SK-N-SH treated with all-trans-retinoic acid at 6 μM for 48 hours (cell line): ENCODE data around the gene CAMKMT.

Experiments
- ATAC-seq: fragments of 200-7000 bp; cut with Tn5 transposase; 3 replicates; pipeline ENCODE4 v1.9.1; 2020; ENCODE audit warnings: mild to moderate bottlenecking, moderate library complexity
- ARNTL ChIP-seq: fragments of 450-650 bp; formaldehyde crosslinking; IDR thresholded peaks from 2 replicates; pipeline ENCODE4 v1.5.0; 2020; ENCODE audit warnings: low read depth, mild to moderate bottlenecking, moderate library complexity, borderline replicate concordance
- BACH2 ChIP-seq: fragments of 250-450 bp; sonication (Bioruptor Pico); IDR thresholded peaks from 2 replicates; pipeline ENCODE4 v1.9.0; 2021; ENCODE audit warnings: mild to moderate bottlenecking, borderline replicate concordance
- ESRRG ChIP-seq: fragments of 250-450 bp; sonication (Bioruptor Pico); IDR thresholded peaks from 2 replicates; pipeline ENCODE4 v1.6.1; 2021; ENCODE audit warnings: mild to moderate bottlenecking
- ISL1 ChIP-seq: fragments of 250-450 bp; sonication (Bioruptor Pico); IDR thresholded peaks from 2 replicates; pipeline ENCODE4 v2.1.2; 2022; ENCODE audit warnings: mild to moderate bottlenecking, moderate library complexity
- PPARA ChIP-seq: fragments of 250-450 bp; sonication (Bioruptor Pico); IDR thresholded peaks from 2 replicates; pipeline ENCODE4 v1.5.0; 2020; ENCODE audit warnings: mild to moderate bottlenecking, borderline replicate concordance
- TCF4 ChIP-seq: fragments of 250-450 bp; sonication (Bioruptor Pico); IDR thresholded peaks from 2 replicates; pipeline ENCODE4 v1.8.0; 2021; ENCODE audit warnings: mild to moderate bottlenecking, moderate library complexity, borderline replicate concordance
- TOX ChIP-seq: fragments of 250-450 bp; sonication (Bioruptor Pico); IDR thresholded peaks from 2 replicates; pipeline ENCODE4 v1.8.0; 2021; ENCODE audit warnings: mild to moderate bottlenecking, moderate library complexity, borderline replicate concordance
- ZC3H10 ChIP-seq: fragments of 250-450 bp; sonication (Bioruptor Pico); IDR thresholded peaks from 2 replicates; pipeline ENCODE4 v1.5.1; 2021; ENCODE audit warnings: mild to moderate bottlenecking, moderate library complexity
- ZFP3 ChIP-seq: fragments of 250-450 bp; sonication (Bioruptor Pico); IDR thresholded peaks from 2 replicates; pipeline ENCODE4 v1.5.0; 2020; ENCODE audit warnings: mild to moderate bottlenecking, moderate library complexity
- ZFP30 ChIP-seq: fragments of 450-650 bp; formaldehyde crosslinking; IDR thresholded peaks from 2 replicates; pipeline ENCODE4 v1.5.0; 2022; ENCODE audit warnings: mild to moderate bottlenecking, moderate library complexity
- ZNF565 ChIP-seq: fragments of 450-650 bp; formaldehyde crosslinking; conservative IDR thresholded peaks from 2 replicates; pipeline ENCODE4 v1.5.0; 2020; ENCODE audit warnings: low read depth, mild to moderate bottlenecking, moderate library complexity
- ZNF70 ChIP-seq: fragments of 450-650 bp; formaldehyde crosslinking; IDR thresholded peaks from 2 replicates; pipeline ENCODE4 v1.5.0; 2020; ENCODE audit warnings: mild to moderate bottlenecking, moderate library complexity
- ZNF8 ChIP-seq: fragments of 450-650 bp; formaldehyde crosslinking; IDR thresholded peaks from 2 replicates; pipeline ENCODE4 v1.5.0; 2020; ENCODE audit warnings: mild to moderate bottlenecking, moderate library complexity
- TF ChIP-seq, protein P1 (sequence below): fragments of 250-450 bp; sonication (Bioruptor Pico); IDR thresholded peaks from 2 replicates; pipeline ENCODE4 v1.5.1; 2021; ENCODE audit warnings: mild to moderate bottlenecking, moderate library complexity
- TF ChIP-seq, protein P2 (sequence below): fragments of 250-450 bp; sonication (Bioruptor Pico); IDR thresholded peaks from 2 replicates; pipeline ENCODE4 v1.8.0; 2021; ENCODE audit warnings: low read depth, mild to moderate bottlenecking, moderate library complexity, borderline replicate concordance
- TF ChIP-seq, protein P3 (sequence below): fragments of 250-450 bp; sonication (Bioruptor Pico); IDR thresholded peaks from 2 replicates; pipeline ENCODE4 v1.8.0; 2020; ENCODE audit warnings: mild to moderate bottlenecking, moderate library complexity, borderline replicate concordance
- TF ChIP-seq, protein P4 (sequence below): fragments of 250-450 bp; sonication (Bioruptor Pico); IDR thresholded peaks from 2 replicates; pipeline ENCODE4 v1.5.1; 2020; ENCODE audit warnings: low read depth, mild to moderate bottlenecking, moderate library complexity
- TF ChIP-seq, protein P5 (sequence below): fragments of 250-450 bp; sonication (Bioruptor Pico); IDR thresholded peaks from 2 replicates; pipeline ENCODE4 v1.5.0; 2020; ENCODE audit warnings: mild to moderate bottlenecking, moderate library complexity

CAMKMT gene

DNA sequence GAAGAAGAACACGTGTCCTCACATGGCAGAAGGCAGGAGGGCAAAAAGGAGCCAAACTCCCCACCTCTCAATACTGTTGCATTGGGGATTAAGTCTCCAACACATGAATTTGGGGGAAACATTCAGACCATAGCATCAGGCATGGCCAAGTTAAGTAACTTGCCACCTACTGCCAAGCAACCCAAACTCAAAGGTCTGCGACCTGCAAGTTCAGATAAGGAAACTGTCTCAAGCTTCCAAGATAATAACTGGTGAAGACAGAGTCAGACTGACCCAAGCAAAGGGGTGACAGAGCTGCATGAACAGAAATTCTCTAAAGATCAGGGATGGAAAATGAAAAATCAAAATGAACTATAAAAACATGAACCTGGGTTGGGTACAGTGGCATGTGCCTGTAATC, 391.0 kb downstream of the CAMKMT start:
- no peak for ATAC-seq
- TF ChIP-seq, protein P1, sequence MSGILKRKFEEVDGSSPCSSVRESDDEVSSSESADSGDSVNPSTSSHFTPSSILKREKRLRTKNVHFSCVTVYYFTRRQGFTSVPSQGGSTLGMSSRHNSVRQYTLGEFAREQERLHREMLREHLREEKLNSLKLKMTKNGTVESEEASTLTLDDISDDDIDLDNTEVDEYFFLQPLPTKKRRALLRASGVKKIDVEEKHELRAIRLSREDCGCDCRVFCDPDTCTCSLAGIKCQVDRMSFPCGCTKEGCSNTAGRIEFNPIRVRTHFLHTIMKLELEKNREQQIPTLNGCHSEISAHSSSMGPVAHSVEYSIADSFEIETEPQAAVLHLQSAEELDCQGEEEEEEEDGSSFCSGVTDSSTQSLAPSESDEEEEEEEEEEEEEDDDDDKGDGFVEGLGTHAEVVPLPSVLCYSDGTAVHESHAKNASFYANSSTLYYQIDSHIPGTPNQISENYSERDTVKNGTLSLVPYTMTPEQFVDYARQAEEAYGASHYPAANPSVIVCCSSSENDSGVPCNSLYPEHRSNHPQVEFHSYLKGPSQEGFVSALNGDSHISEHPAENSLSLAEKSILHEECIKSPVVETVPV: no peak
- no peak for TF ChIP-seq ZFP30 (CRISPR knock-in tag)
- TF ChIP-seq ZC3H10: no peak
- TF ChIP-seq PPARA (CRISPR knock-in tag): no peak
- no peak for TF ChIP-seq ZFP3
- TF ChIP-seq BACH2 (CRISPR knock-in tag): no peak
- TF ChIP-seq, protein P2, sequence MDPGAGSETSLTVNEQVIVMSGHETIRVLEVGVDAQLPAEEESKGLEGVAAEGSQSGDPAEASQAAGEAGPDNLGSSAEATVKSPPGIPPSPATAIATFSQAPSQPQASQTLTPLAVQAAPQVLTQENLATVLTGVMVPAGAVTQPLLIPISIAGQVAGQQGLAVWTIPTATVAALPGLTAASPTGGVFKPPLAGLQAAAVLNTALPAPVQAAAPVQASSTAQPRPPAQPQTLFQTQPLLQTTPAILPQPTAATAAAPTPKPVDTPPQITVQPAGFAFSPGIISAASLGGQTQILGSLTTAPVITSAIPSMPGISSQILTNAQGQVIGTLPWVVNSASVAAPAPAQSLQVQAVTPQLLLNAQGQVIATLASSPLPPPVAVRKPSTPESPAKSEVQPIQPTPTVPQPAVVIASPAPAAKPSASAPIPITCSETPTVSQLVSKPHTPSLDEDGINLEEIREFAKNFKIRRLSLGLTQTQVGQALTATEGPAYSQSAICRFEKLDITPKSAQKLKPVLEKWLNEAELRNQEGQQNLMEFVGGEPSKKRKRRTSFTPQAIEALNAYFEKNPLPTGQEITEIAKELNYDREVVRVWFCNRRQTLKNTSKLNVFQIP (CRISPR knock-in tag): no peak
- TF ChIP-seq, protein P3, sequence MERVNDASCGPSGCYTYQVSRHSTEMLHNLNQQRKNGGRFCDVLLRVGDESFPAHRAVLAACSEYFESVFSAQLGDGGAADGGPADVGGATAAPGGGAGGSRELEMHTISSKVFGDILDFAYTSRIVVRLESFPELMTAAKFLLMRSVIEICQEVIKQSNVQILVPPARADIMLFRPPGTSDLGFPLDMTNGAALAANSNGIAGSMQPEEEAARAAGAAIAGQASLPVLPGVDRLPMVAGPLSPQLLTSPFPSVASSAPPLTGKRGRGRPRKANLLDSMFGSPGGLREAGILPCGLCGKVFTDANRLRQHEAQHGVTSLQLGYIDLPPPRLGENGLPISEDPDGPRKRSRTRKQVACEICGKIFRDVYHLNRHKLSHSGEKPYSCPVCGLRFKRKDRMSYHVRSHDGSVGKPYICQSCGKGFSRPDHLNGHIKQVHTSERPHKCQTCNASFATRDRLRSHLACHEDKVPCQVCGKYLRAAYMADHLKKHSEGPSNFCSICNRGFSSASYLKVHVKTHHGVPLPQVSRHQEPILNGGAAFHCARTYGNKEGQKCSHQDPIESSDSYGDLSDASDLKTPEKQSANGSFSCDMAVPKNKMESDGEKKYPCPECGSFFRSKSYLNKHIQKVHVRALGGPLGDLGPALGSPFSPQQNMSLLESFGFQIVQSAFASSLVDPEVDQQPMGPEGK (CRISPR knock-in tag): no peak
- no peak for TF ChIP-seq ZNF8 (CRISPR knock-in tag)
- TF ChIP-seq ZNF70 (CRISPR knock-in tag): no peak
- TF ChIP-seq, all 23 proteins: peak for 0

DNA sequence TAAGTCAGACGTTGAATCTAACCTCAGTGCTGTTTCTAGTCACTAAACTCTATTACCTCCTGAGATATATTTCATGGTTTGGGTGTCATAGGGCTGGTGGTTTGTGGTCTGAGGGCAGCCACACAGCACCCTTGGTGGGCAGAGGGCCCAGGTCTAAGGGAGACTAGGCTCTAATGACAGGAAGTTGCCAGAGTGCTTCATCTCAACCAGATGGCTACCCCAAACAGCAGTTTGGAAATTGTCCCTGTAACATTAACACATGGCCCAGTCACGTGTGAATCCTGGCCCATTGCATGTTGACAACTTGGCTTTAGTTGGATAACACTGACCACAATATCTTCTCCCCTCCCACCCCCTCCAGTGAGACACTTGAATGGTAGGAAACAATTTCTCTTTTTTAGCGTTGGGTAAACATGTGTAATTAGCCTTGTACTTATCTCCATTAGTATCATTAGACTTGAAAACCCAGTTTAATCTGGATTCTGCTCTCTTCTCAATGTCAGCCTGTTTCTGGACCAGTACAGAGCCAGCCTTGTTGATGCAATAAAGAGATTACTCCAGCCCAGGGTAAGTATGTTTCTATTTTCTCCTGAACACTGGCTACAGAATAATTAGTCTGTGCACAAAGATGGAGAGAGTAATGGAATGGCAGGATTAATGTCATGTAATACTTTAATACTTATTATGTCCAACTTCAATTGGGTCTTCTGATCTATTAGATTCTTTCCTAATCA, 392.0 kb downstream of the CAMKMT start:
- peak; percentile 32; the same call in 1 of the 3 replicates for ATAC-seq
- TF ChIP-seq BACH2 (CRISPR knock-in tag): no peak
- TF ChIP-seq TOX: no peak
- no peak for TF ChIP-seq ARNTL (CRISPR knock-in tag)
- no peak for TF ChIP-seq ZNF70 (CRISPR knock-in tag)
- TF ChIP-seq, protein P4, sequence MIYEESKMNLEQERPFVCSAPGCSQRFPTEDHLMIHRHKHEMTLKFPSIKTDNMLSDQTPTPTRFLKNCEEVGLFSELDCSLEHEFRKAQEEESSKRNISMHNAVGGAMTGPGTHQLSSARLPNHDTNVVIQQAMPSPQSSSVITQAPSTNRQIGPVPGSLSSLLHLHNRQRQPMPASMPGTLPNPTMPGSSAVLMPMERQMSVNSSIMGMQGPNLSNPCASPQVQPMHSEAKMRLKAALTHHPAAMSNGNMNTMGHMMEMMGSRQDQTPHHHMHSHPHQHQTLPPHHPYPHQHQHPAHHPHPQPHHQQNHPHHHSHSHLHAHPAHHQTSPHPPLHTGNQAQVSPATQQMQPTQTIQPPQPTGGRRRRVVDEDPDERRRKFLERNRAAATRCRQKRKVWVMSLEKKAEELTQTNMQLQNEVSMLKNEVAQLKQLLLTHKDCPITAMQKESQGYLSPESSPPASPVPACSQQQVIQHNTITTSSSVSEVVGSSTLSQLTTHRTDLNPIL (CRISPR knock-in tag): no peak
- no peak for TF ChIP-seq ZFP30 (CRISPR knock-in tag)
- TF ChIP-seq, protein P5, sequence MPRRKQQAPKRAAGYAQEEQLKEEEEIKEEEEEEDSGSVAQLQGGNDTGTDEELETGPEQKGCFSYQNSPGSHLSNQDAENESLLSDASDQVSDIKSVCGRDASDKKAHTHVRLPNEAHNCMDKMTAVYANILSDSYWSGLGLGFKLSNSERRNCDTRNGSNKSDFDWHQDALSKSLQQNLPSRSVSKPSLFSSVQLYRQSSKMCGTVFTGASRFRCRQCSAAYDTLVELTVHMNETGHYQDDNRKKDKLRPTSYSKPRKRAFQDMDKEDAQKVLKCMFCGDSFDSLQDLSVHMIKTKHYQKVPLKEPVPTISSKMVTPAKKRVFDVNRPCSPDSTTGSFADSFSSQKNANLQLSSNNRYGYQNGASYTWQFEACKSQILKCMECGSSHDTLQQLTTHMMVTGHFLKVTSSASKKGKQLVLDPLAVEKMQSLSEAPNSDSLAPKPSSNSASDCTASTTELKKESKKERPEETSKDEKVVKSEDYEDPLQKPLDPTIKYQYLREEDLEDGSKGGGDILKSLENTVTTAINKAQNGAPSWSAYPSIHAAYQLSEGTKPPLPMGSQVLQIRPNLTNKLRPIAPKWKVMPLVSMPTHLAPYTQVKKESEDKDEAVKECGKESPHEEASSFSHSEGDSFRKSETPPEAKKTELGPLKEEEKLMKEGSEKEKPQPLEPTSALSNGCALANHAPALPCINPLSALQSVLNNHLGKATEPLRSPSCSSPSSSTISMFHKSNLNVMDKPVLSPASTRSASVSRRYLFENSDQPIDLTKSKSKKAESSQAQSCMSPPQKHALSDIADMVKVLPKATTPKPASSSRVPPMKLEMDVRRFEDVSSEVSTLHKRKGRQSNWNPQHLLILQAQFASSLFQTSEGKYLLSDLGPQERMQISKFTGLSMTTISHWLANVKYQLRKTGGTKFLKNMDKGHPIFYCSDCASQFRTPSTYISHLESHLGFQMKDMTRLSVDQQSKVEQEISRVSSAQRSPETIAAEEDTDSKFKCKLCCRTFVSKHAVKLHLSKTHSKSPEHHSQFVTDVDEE: peak; percentile 28
- TF ChIP-seq ISL1 (CRISPR knock-in tag): no peak
- TF ChIP-seq, protein P1: no peak
- no peak for TF ChIP-seq ESRRG (CRISPR knock-in tag)
- TF ChIP-seq, protein P3 (CRISPR knock-in tag): no peak
- no peak for TF ChIP-seq ZC3H10
- TF ChIP-seq, protein P2 (CRISPR knock-in tag): no peak
- no peak for TF ChIP-seq ZNF565
- peak; percentile 74 for TF ChIP-seq TCF4 (CRISPR knock-in tag)
